BLaER1 treated with 17β-estradiol and CSF1 and Interleukin-3, amounts not matched to agents 10 nM and 100 nM (cell line): ENCODE results near the gene HNRNPA2B1.

Source experiments
- H3K27ac ChIP-seq, 11 experiments: shearing (Covaris generic); formaldehyde crosslinking; 2 replicates each; pipeline ENCODE4 v1.8.1; 2022
- H3K27me3 ChIP-seq, 11 experiments: shearing (Covaris generic); formaldehyde crosslinking; 2 replicates each; pipeline ENCODE4 v1.8.1; 2022
- H3K36me3 ChIP-seq, 11 experiments: shearing (Covaris generic); formaldehyde crosslinking; 2 replicates each; pipeline ENCODE4 v1.8.1; 2022
- H3K4me1 ChIP-seq, 10 experiments: shearing (Covaris generic); formaldehyde crosslinking; 2 replicates each; pipeline ENCODE4 v1.8.1; 2022
- H3K4me2 ChIP-seq, 11 experiments: shearing (Covaris generic); formaldehyde crosslinking; 2 replicates each; pipeline ENCODE4 v1.8.1; 2022
- H3K4me3 ChIP-seq, 10 experiments: shearing (Covaris generic); formaldehyde crosslinking; 2 replicates each; pipeline ENCODE4 v1.8.1; 2022
- H3K9ac ChIP-seq, 11 experiments: shearing (Covaris generic); formaldehyde crosslinking; 2 replicates each; pipeline ENCODE4 v1.8.1; 2022
- H3K9me3 ChIP-seq, 11 experiments: shearing (Covaris generic); formaldehyde crosslinking; replicated peaks in 1 of 11; 2 replicates each; pipeline ENCODE4 v1.8.1; 2022
- H4K20me1 ChIP-seq, 11 experiments: shearing (Covaris generic); formaldehyde crosslinking; 2 replicates each; pipeline ENCODE4 v1.8.1; 2022
- Cebpa-rat ChIP-seq, 11 experiments: shearing (Covaris generic); IDR thresholded peaks; 2 replicates each; pipeline ENCODE4 v1.8.1; 2022

HNRNPA2B1 gene

GRCh38 chr7:26200444-26201246 lies at the start of gene HNRNPA2B1:
Gene HNRNPA2B1, minus strand, starts transcription at chr7:26200746. Its CDS starts 169 bp downstream, at chr7:26200577.
- Histone ChIP-seq H3K9me3 (no peaks in the 10 kb centered on the region; a peak in 1 of 22 replicates), H3K36me3 (peaks cover 32 to 69% (median 56%) of the 10 kb centered on the region in 11 experiments), H3K4me3 (peak within 1 kb of the TSS; percentile 84 to 98 (median 93)), H3K27ac (peak within 1 kb of the TSS; percentile 98 to 100 (median 100)), H3K9ac (peak within 1 kb of the TSS; percentile 98 to 100 (median 99)), H3K27me3 (no peaks in the 10 kb centered on the region), H3K4me1 (peaks cover 28 to 44% (median 35%) of the 10 kb centered on the region in 10 experiments), H4K20me1 (peaks cover 67 to 83% (median 79%) of the 10 kb centered on the region in 11 experiments), H3K4me2 (peak within 1 kb of the TSS; percentile 56 to 98 (median 88); a peak in 21 of 22 replicates)
- TF ChIP-seq Cebpa-rat (IDR thresholded peaks at IDR 0.05), result no peak

- no peak overlapping the region for H3K27ac ChIP-seq
- no peaks in the 10 kb centered on the region for H3K27me3 ChIP-seq
- TF ChIP-seq Cebpa-rat (IDR thresholded peaks at IDR 0.05), result no peak
- H3K4me2 ChIP-seq, result no peak overlapping the region
- no peak overlapping the region for H3K4me3 ChIP-seq
- H3K9me3 ChIP-seq, result peaks cover 0 to 23% (median 14%) of the 10 kb centered on the region in 11 experiments; a peak in 15 of 22 replicates
- H3K4me1 ChIP-seq, result no peaks in the 10 kb centered on the region
- no peaks in the 10 kb centered on the region for H4K20me1 ChIP-seq
- H3K9ac ChIP-seq, result no peak overlapping the region
- H3K36me3 ChIP-seq, result no peaks in the 10 kb centered on the region
Measured at GRCh38 chr7:26250239-26250638, 49.7 kb upstream of the HNRNPA2B1 start.

DNA sequence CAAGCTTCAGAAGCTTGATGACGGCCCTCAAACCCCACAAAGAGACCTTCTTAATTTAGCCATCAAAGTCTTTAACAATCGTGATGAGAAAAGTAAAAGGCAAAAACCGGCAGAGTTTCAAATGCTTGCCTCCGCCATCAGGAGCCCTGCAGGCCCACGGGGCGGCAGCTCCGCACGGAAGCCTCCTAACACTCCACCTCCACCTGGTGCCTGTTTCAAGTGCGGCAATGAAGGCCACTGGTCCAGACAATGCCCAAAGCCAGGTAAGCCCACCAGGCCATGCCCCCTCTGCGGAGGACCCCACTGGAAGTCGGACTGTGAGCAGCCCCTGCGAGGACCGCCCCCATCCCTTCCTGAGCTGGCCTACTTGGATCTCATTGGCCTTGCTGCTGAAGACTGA lies 44.6 kb upstream of the HNRNPA2B1 start:
- Histone ChIP-seq H3K27me3 (no peaks in the 10 kb centered on the region), H3K4me2 (no peak overlapping the region), H3K4me1 (no peaks in the 10 kb centered on the region), H3K9ac (no peak overlapping the region), H3K4me3 (no peak overlapping the region), H4K20me1 (no peaks in the 10 kb centered on the region), H3K9me3 (peaks cover 0 to 39% (median 24%) of the 10 kb centered on the region in 11 experiments; a peak in 15 of 22 replicates), H3K36me3 (no peaks in the 10 kb centered on the region), H3K27ac (no peak overlapping the region)
- no peak for TF ChIP-seq Cebpa-rat (IDR thresholded peaks at IDR 0.05)

GRCh38 chr7:26238032-26238431 lies 37.5 kb upstream of the HNRNPA2B1 start:
- H3K9ac ChIP-seq, result no peak overlapping the region
- no peaks in the 10 kb centered on the region for H4K20me1 ChIP-seq
- H3K27me3 ChIP-seq, result no peaks in the 10 kb centered on the region
- TF ChIP-seq Cebpa-rat (IDR thresholded peaks at IDR 0.05), result no peak
- no peak overlapping the region for H3K4me2 ChIP-seq
- H3K4me1 ChIP-seq, result no peaks in the 10 kb centered on the region
- H3K9me3 ChIP-seq, result no peaks in the 10 kb centered on the region
- H3K4me3 ChIP-seq, result no peak overlapping the region
- H3K27ac ChIP-seq, result no peak overlapping the region
- no peaks in the 10 kb centered on the region for H3K36me3 ChIP-seq

DNA sequence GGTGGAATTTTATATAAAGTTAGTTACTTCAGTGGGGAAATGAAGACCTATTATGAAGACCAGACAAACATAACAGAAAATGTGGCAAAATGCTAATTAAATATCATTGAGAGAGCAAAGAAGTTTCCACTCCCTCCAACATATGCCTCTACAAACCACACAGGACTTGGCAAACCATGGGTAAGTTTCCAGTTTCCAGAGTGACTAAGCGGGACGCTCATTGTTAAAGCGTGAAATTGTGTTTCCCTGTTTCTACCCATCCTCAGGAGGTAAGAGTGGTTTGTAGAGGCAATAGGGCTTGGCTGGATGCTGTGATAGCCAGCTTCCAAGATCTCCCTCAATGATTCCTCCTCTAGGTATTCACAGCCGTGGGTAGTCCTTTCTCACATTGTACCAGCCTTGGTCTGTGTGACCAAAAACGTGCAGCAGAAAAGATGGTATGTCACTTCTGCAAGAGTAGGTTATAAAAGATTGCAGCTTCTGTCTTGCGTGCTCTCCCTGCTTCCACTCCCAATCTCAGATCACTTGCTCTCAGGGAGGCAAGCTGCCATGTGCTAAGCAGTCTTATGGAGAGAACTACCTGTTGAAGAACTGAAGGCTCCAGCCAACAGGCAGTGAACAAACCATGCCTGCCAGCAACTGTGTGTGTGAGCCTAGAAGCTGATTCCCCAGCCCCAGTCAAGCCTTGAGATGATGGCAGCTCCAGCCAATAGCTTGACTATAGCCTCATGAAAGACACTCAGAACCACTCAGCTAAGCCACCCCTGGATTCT lies 36.7 kb upstream of the HNRNPA2B1 start:
- no peak for TF ChIP-seq Cebpa-rat (IDR thresholded peaks at IDR 0.05)
- Histone ChIP-seq H3K4me1 (no peaks in the 10 kb centered on the region), H3K4me2 (no peak overlapping the region), H3K9ac (no peak overlapping the region), H3K9me3 (no peaks in the 10 kb centered on the region), H3K27me3 (no peaks in the 10 kb centered on the region), H3K4me3 (no peak overlapping the region), H3K36me3 (no peaks in the 10 kb centered on the region), H3K27ac (no peak overlapping the region), H4K20me1 (no peaks in the 10 kb centered on the region)

DNA sequence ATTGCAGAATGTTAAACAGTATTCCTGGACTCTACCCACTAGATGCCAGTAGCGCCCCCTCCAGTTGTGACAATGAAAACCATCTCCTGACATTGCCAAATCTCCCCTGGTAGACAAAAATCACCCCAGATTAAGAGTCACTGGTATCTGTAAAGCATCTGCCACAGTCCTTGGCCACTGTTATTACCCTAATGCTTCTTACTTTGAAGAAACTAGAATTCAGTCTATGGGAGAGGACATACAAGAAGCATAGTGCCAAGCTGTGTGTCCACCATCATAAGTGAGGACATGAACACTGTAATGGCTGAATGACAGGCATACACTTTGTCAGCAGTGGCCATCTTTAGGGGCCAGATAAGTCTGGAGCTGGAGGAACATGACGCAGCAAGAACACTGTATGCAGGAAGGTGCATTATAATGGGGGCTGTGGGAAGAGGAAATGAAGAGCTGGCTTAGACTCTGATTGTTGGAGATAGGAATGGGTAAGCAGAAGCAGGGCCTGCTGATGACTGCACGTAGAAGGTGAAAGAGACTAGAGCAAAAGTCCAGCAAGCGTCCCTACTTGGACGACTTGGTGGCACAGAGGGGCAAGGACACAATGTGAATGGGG lies 33.5 kb upstream of the HNRNPA2B1 start:
- H4K20me1 ChIP-seq, result no peaks in the 10 kb centered on the region
- no peaks in the 10 kb centered on the region for H3K27me3 ChIP-seq
- H3K36me3 ChIP-seq, result no peaks in the 10 kb centered on the region
- no peak for TF ChIP-seq Cebpa-rat (IDR thresholded peaks at IDR 0.05)
- H3K4me2 ChIP-seq, result no peak overlapping the region
- H3K9me3 ChIP-seq, result no peaks in the 10 kb centered on the region; a peak in 1 of 22 replicates
- H3K4me3 ChIP-seq, result no peak overlapping the region
- H3K9ac ChIP-seq, result no peak overlapping the region
- H3K4me1 ChIP-seq, result no peaks in the 10 kb centered on the region
- H3K27ac ChIP-seq, result no peak overlapping the region

DNA sequence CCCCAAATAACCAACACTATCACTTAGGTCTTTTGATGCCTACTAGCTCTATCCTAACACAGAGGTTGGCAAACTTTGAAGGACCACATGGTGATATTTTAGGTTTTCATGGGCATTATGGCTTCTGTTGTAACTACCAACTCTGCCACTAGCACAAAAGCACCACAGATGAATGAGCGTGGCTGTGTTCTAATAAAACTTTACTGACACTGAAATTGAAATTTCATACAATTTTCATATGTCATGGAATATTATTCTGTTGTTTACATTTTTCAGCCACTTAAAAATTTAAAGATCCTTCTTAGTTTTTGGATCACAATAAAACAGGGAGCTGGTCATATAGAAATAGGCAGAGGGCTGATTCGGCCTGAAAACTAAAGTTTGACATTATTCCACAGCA lies 27.4 kb upstream of the HNRNPA2B1 start:
- Histone ChIP-seq H3K9me3 (no peaks in the 10 kb centered on the region; a peak in 1 of 22 replicates), H3K9ac (no peak overlapping the region), H3K36me3 (no peaks in the 10 kb centered on the region), H3K27ac (no peak overlapping the region), H3K27me3 (no peaks in the 10 kb centered on the region), H3K4me1 (no peaks in the 10 kb centered on the region), H3K4me2 (no peak overlapping the region), H4K20me1 (no peaks in the 10 kb centered on the region), H3K4me3 (no peak overlapping the region)
- TF ChIP-seq Cebpa-rat (IDR thresholded peaks at IDR 0.05), result no peak

DNA sequence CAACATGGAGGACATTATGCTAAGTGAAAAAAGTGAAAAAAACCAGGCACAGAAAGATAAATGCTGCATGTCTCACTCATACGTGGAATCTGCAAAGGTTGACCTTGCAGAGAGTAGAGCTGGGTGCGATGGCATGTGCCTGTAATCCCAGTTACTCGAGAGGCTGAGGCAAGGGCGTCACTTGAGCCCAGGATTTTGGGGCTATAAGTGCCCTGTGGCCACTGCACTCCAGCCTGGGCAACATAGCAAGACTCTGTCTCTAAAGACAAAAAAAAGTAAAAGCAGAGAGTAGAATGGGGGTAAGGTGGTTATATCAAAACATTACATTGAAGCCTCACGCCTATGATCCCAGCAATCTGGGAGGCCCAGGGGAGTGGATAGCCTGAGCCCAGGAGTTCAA lies 23.8 kb upstream of the HNRNPA2B1 start:
- no peaks in the 10 kb centered on the region for H3K4me1 ChIP-seq
- peaks cover 0 to 3% (median 0%) of the 10 kb centered on the region in 11 experiments; a peak in 6 of 22 replicates for H3K9me3 ChIP-seq
- no peak overlapping the region for H3K9ac ChIP-seq
- H3K4me2 ChIP-seq, result no peak overlapping the region
- no peaks in the 10 kb centered on the region for H4K20me1 ChIP-seq
- TF ChIP-seq Cebpa-rat (IDR thresholded peaks at IDR 0.05), result no peak
- H3K36me3 ChIP-seq, result no peaks in the 10 kb centered on the region
- H3K4me3 ChIP-seq, result no peak overlapping the region
- H3K27me3 ChIP-seq, result no peaks in the 10 kb centered on the region
- no peak overlapping the region for H3K27ac ChIP-seq

DNA sequence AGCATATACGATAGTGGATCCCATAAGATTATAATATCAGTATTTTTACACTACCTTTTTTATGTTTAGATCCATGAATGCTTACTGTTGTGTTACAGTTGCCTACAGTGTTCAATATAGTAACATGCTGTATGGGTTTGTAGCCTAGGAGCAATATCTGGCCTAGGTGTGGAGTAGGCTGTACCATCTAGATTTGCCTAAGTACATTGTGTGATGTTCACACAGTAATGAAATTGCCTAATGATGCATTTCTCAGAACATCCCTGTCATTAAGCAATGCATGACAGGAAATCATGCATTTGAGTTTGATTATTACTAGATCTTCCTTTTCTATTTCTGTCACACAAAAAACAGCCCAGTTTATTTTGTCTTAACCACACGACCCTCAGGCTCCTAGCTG lies 15.5 kb upstream of the HNRNPA2B1 start:
- no peak overlapping the region for H3K4me3 ChIP-seq
- TF ChIP-seq Cebpa-rat (IDR thresholded peaks at IDR 0.05), result no peak

More for the DNA sequence above, 15.5 kb upstream of the HNRNPA2B1 start:
- H3K27me3 ChIP-seq, result no peaks in the 10 kb centered on the region
- H4K20me1 ChIP-seq, result peaks cover 0 to 33% (median 7%) of the 10 kb centered on the region in 11 experiments; a peak in 8 of 22 replicates
- H3K9me3 ChIP-seq, result peaks cover 0 to 9% (median 0%) of the 10 kb centered on the region in 11 experiments; a peak in 5 of 22 replicates
- H3K27ac ChIP-seq, result peak overlapping the region in 5 of 11 experiments; percentile 15 to 59 (median 39); a peak in 5 of 22 replicates
- H3K4me2 ChIP-seq, result peak overlapping the region in 9 of 11 experiments; percentile 8 to 55 (median 37); a peak in 14 of 22 replicates
- no peak overlapping the region for H3K9ac ChIP-seq
- peaks cover 0 to 42% (median 30%) of the 10 kb centered on the region in 10 experiments; a peak in 17 of 20 replicates for H3K4me1 ChIP-seq
- peaks cover 27 to 31% (median 29%) of the 10 kb centered on the region in 11 experiments for H3K36me3 ChIP-seq
